NB4 (cell line): Measurements from ENCODE around the gene SPATA12.

Experiments
- CTCF ChIP-seq: IDR thresholded peaks from one replicate; pipeline ENCODE4 v1.5.1; 2012; ENCODE audit warnings: low read depth, low read length
- POLR2A ChIP-seq: IDR thresholded peaks from 2 replicates; pipeline ENCODE4 v1.6.1; 2011; ENCODE audit warnings: mild to moderate bottlenecking; ENCODE audit not compliant: insufficient read length; ENCODE audit errors: extremely low read depth

GRCh38 chr3:57017459-57017845, 43.0 kb upstream of the SPATA12 start:
- TF ChIP-seq CTCF (no peak), POLR2A (no peak)
